Endothelial cell of umbilical vein (primary cell): Measurements from ENCODE around the gene CIBAR2. TPM values are rescaled to one million over a fixed set of nuclear protein-coding genes. Genes with fewer than 3 reads are reported as not detected.

ENCODE experiments used
- BruUV-seq: library from RNA; stranded (reverse); fragments of 400-500 nt; replicated peaks from 2 replicates; lab custom pipeline; 2021; lab: Mats Ljungman, UMichigan
- CTCF ChIA-PET: fragments of 300-600, 350-600 bp; sonication (Branson Sonifier 250); formaldehyde crosslinking; loops from one replicate; lab custom pipeline; 2021; ENCODE audit warnings: antibody characterized with exemption, inconsistent platforms; lab: Charles Lee
- POLR2A ChIA-PET: fragments of 300-600, 350-600 bp; sonication (Branson Sonifier 250); formaldehyde crosslinking; loops from one replicate; lab custom pipeline; 2021; ENCODE audit warnings: antibody characterized with exemption, inconsistent platforms; lab: Charles Lee
- DNase-seq: peaks from one replicate; pipeline ENCODE4 v3.0.0-alpha.2; 2011; ENCODE audit warnings: low read depth, low spot score
- FAIRE-seq: peaks from 2 replicates; lab custom pipeline; 2011; peaks lifted over from hg19 to GRCh38; lab: Jason Lieb, UNC
- H2AFZ ChIP-seq: 2 replicates; pipeline ENCODE4 v1.6.0; 2012; ENCODE audit warnings: low read depth, low read length, control low read depth, inconsistent platforms
- H3K27ac ChIP-seq: 2 replicates; pipeline ENCODE4 v1.5.1; 2011; ENCODE audit warnings: low read depth, mild to moderate bottlenecking, control low read depth, low read length, moderate library complexity; ENCODE audit not compliant: insufficient read depth
- H3K27me3 ChIP-seq, 2 experiments: 2 replicates each; pipeline versions ENCODE4 v1.6.0 to v1.6.1; 2011; ENCODE audit warnings: low read length in 2 of 2, mixed read lengths in 1 of 2; ENCODE audit not compliant: control insufficient read depth in 2 of 2, insufficient read depth in 2 of 2
- H3K36me3 ChIP-seq, 2 experiments: 2 replicates in 1 of 2; 3 replicates in 1 of 2; pipeline ENCODE4 v1.5.1; 2011; ENCODE audit warnings: low read length in 2 of 2, mild to moderate bottlenecking in 1 of 2, moderate library complexity in 1 of 2; ENCODE audit not compliant: control insufficient read depth in 2 of 2, insufficient read depth in 2 of 2; ENCODE audit errors: extremely low read depth in 1 of 2
- H3K4me1 ChIP-seq: 3 replicates; pipeline ENCODE4 v1.5.1; 2011; ENCODE audit warnings: mild to moderate bottlenecking, low read length; ENCODE audit not compliant: control insufficient read depth, insufficient read depth; ENCODE audit errors: extremely low read depth
- H3K4me2 ChIP-seq: 2 replicates; pipeline ENCODE4 v1.6.1; 2011; ENCODE audit warnings: low read length, control low read depth, mixed read lengths; ENCODE audit not compliant: insufficient read depth
- H3K4me3 ChIP-seq, 3 experiments: fragments of 200-600 bp in 1 of 3; sonication (generic), shearing (Covaris generic) in 1 of 3; replicated peaks in 1 of 3; 2 replicates each; pipeline ENCODE4 v1.5.1; 2011 to 2016; ENCODE audit warnings: control low read depth in 3 of 3, low read length in 3 of 3, mild to moderate bottlenecking in 2 of 3, inconsistent platforms in 1 of 3, low read depth in 1 of 3, moderate library complexity in 1 of 3; ENCODE audit not compliant: insufficient read depth in 1 of 3
- H3K79me2 ChIP-seq: 2 replicates; pipeline ENCODE4 v1.6.0; 2012; ENCODE audit warnings: low read length, inconsistent platforms; ENCODE audit not compliant: control insufficient read depth, insufficient read depth
- H3K9ac ChIP-seq: replicated peaks from 2 replicates; pipeline ENCODE3; 2011; ENCODE audit warnings: low read length, control low read depth; ENCODE audit not compliant: insufficient read depth; ENCODE audit errors: extremely low read depth
- H3K9me1 ChIP-seq: replicated peaks from 3 replicates; pipeline ENCODE4 v1.6.0; 2011; ENCODE audit warnings: mild to moderate bottlenecking, low read length; ENCODE audit not compliant: control insufficient read depth, insufficient read depth; ENCODE audit errors: extremely low read depth
- H3K9me3 ChIP-seq: replicated peaks from 2 replicates; pipeline ENCODE4 v1.5.1; 2012; ENCODE audit warnings: low read length, inconsistent platforms; ENCODE audit not compliant: control insufficient read depth, insufficient read depth
- H4K20me1 ChIP-seq: replicated peaks from 2 replicates; pipeline ENCODE3; 2011; ENCODE audit warnings: mild to moderate bottlenecking, low read length; ENCODE audit not compliant: control insufficient read depth, insufficient read depth; ENCODE audit errors: extremely low read depth
- CTCF ChIP-seq, 2 donors: IDR thresholded peaks; 1 replicate in 1 of 2; 2 replicates in 1 of 2; pipeline ENCODE4 v1.5.1; 2011; ENCODE audit warnings: low read length in 2 of 2, mild to moderate bottlenecking in 2 of 2, moderate library complexity in 2 of 2, control low read depth in 1 of 2, inconsistent platforms in 1 of 2, low read depth in 1 of 2; ENCODE audit not compliant: insufficient read depth in 1 of 2; ENCODE audit errors: extremely low read depth in 1 of 2
- FOS ChIP-seq: IDR thresholded peaks from 2 replicates; pipeline ENCODE4 v1.6.1; 2011; ENCODE audit warnings: mild to moderate bottlenecking, low read length, moderate library complexity, borderline replicate concordance; ENCODE audit not compliant: insufficient read depth
- GATA2 ChIP-seq: IDR thresholded peaks from 2 replicates; pipeline ENCODE4 v1.7.0; 2011; ENCODE audit warnings: low read depth, mild to moderate bottlenecking, moderate library complexity, mixed read lengths, low read length; ENCODE audit not compliant: insufficient read length, insufficient read depth
- MAX ChIP-seq: IDR thresholded peaks from 2 replicates; pipeline ENCODE4 v1.6.1; 2011; ENCODE audit not compliant: insufficient read depth, insufficient read length
- MYC ChIP-seq: IDR thresholded peaks from one replicate; pipeline ENCODE4 v1.6.1; 2011; ENCODE audit warnings: mild to moderate bottlenecking, low read depth, low read length
- dilution Hi-C: fragments of 300-500 bp; cut with MboI; formaldehyde crosslinking; loops from one replicate; pipeline ENCODE4 v1.15.0; 2019; ENCODE audit warnings: low sequenced_read_pairs; ENCODE audit not compliant: extremely low pct_ligation_motif_present
- intact Hi-C: fragments of 100-400 bp; cut with micrococcal nuclease; formaldehyde crosslinking; loops from one replicate; pipeline ENCODE4 v1.10.0; 2022
- polyA plus RNA-seq, 4 experiments: library from polyadenylated mRNA; depleted of rRNA in 3 of 4; stranded (reverse) in 3 of 4; unstranded in 1 of 4; fragments of >200 nt; gene quantifications; 2 replicates each; pipeline versions ENCODE4 v1.2.1 to v1.2.3, GENCODE V29; 2011 to 2012; ENCODE audit warnings: missing spikeins in 1 of 4
- total RNA-seq: library from RNA; stranded (reverse); gene quantifications from 2 replicates; pipeline ENCODE4 v1.2.3, GENCODE V29; 2021

The CIBAR2 gene
- total and polyA plus RNA-seq, 2 donors (not counting 3 experiments of a cell fraction or from before 2014, with no cell fraction given) = 0.07 TPM; not detected in 1

GRCh38 chr16:85057212-85057889 is 54.9 kb downstream of the CIBAR2 start:
- H3K9ac ChIP-seq = no peak overlapping the region
- no peaks in the 10 kb centered on the region for H3K27me3 ChIP-seq
- DNase-seq (no peak), FAIRE-seq (no peak)
- dilution Hi-C loops (no loop called here), intact Hi-C loops (no loop called here)
- ChIA-PET CTCF (interaction anchor here (0.6 to 5.9 kb wide), 3 partner anchors 29 to 359 kb away, joined by 3 to 123 read pairs (median 4); no protein-coding TSS in a partner anchor), POLR2A (no interaction called here)
- H3K9me1 ChIP-seq = no peaks in the 10 kb centered on the region
- TF ChIP-seq MAX = no peak
- TF ChIP-seq FOS = no peak
- TF ChIP-seq GATA2 = no peak
- TF ChIP-seq MYC = no peak
- peak; percentile 16 to 18 for TF ChIP-seq CTCF (IDR thresholded peaks at IDR 0.05; ENCODE audit: extremely low read depth in 1 of 2, insufficient read depth in 1 of 2, low read depth in 1 of 2, low read length in 2 of 2)
- no peak overlapping the region for H3K4me2 ChIP-seq
- no peaks in the 10 kb centered on the region for H3K79me2 ChIP-seq
- H3K4me3 ChIP-seq = no peak overlapping the region
- H3K27ac ChIP-seq = no peak overlapping the region
- no peaks in the 10 kb centered on the region for H3K9me3 ChIP-seq
- H2AFZ ChIP-seq = no peak overlapping the region
- BruUV-seq = no TSS peak
- peaks cover 9% of the 10 kb centered on the region for H3K4me1 ChIP-seq
- H3K36me3 ChIP-seq = no peaks in the 10 kb centered on the region
- H4K20me1 ChIP-seq = no peaks in the 10 kb centered on the region
